GM23248 (cell line): Measurements from ENCODE around the gene PDE4DIP.
"Not testable (repeated sequence)": the region's sequence is repeated elsewhere in the genome, so short reads cannot be mapped to it uniquely, and the experiment has no call there.

Experiments
- EZH2 ChIP-seq: fragments of 200-600 bp; sonication (generic); IDR thresholded peaks from 2 replicates; pipeline ENCODE4 v1.6.1; 2018; ENCODE audit warnings: antibody characterized with exemption, mild to moderate bottlenecking; ENCODE audit not compliant: insufficient read depth, poor library complexity, severe bottlenecking
- EZH2phosphoT487 ChIP-seq: fragments of 200-600 bp; sonication (generic); IDR thresholded peaks from 2 replicates; pipeline ENCODE4 v1.6.1; 2018; ENCODE audit warnings: antibody characterized with exemption, moderate library complexity, mild to moderate bottlenecking, low read depth; ENCODE audit not compliant: insufficient read depth

GRCh38 chr1:148953730-148954129 is 109.5 kb downstream of the PDE4DIP start:
- TF ChIP-seq EZH2, EZH2phosphoT487: not testable (repeated sequence)
